IMR-90 (cell line): Measurements from ENCODE around the gene FNDC7.

Experiments
- CTCF ChIP-seq: conservative IDR thresholded peaks from 2 replicates; pipeline ENCODE4 v1.5.1; 2012; ENCODE audit warnings: mild to moderate bottlenecking, low read depth, low read length, improper control_type of control experiment
- ELK1 ChIP-seq: fragments of 150-350 bp; IDR thresholded peaks from 2 replicates; pipeline ENCODE4 v1.6.1; 2016; ENCODE audit warnings: low read depth, mild to moderate bottlenecking, low read length, moderate library complexity, borderline replicate concordance
- MAFK ChIP-seq: IDR thresholded peaks from 2 replicates; pipeline ENCODE4 v1.6.1; 2012; ENCODE audit warnings: low read depth, low read length, improper control_type of control experiment
- POLR2A ChIP-seq: IDR thresholded peaks from 2 replicates; pipeline ENCODE4 v1.6.1; 2012; ENCODE audit warnings: mild to moderate bottlenecking, low read depth, low read length

GRCh38 chr1:108703939-108704338 lies 8.8 kb upstream of the FNDC7 start:
- TF ChIP-seq POLR2A: no peak
- TF ChIP-seq ELK1: no peak
- no peak for TF ChIP-seq CTCF
- no peak for TF ChIP-seq MAFK
